H1 (cell line): ENCODE data around the gene IQCN. TPM values are rescaled to one million over a fixed set of nuclear protein-coding genes. Genes with fewer than 3 reads are reported as not detected.
A peak's percentile ranks its signal among the peaks of the same experiment; 100 is the strongest.

Experiments
- CREB1 ChIP-seq: IDR thresholded peaks from 2 replicates; pipeline ENCODE4 v1.6.1; 2012; ENCODE audit warnings: inconsistent platforms
- EP300 ChIP-seq, 2 experiments: IDR thresholded peaks; 1 replicate in 1 of 2; 2 replicates in 1 of 2; pipeline ENCODE4 v1.6.1; 2011 to 2012; ENCODE audit warnings: low read depth in 2 of 2, low read length in 2 of 2, mild to moderate bottlenecking in 2 of 2, borderline replicate concordance in 1 of 2, inconsistent platforms in 1 of 2, moderate library complexity in 1 of 2
- GABPA ChIP-seq: IDR thresholded peaks from 2 replicates; pipeline ENCODE4 v1.6.1; 2011; ENCODE audit warnings: mild to moderate bottlenecking, low read length, moderate library complexity, borderline replicate concordance; ENCODE audit not compliant: insufficient read depth
- HDAC2 ChIP-seq, 2 experiments: fragments of 300-600 bp in 1 of 2; sonication (generic) in 1 of 2; IDR thresholded peaks; 2 replicates each; pipeline ENCODE4 v1.6.1; 2011 to 2012; ENCODE audit warnings: low read depth in 2 of 2, low read length in 2 of 2, mild to moderate bottlenecking in 2 of 2, moderate library complexity in 2 of 2, borderline replicate concordance in 1 of 2, inconsistent platforms in 1 of 2
- KDM4A ChIP-seq: IDR thresholded peaks from one replicate; pipeline ENCODE4 v1.7.1; 2012; ENCODE audit warnings: low read depth, mild to moderate bottlenecking, moderate library complexity, low read length, inconsistent platforms; ENCODE audit not compliant: severe bottlenecking
- POLR2A ChIP-seq, 2 experiments: IDR thresholded peaks; 1 replicate in 1 of 2; 2 replicates in 1 of 2; pipeline ENCODE4 v1.6.1; 2011; ENCODE audit warnings: low read depth in 2 of 2, low read length in 2 of 2, mild to moderate bottlenecking in 2 of 2; ENCODE audit errors: control extremely low read depth in 1 of 2
- SP4 ChIP-seq: IDR thresholded peaks from 2 replicates; pipeline ENCODE4 v1.6.1; 2012; ENCODE audit warnings: low read length, inconsistent platforms
- TBP ChIP-seq: IDR thresholded peaks from 2 replicates; pipeline ENCODE4 v1.6.1; 2011; ENCODE audit warnings: low read depth, low read length, improper control_type of control experiment
- polyA plus RNA-seq, 7 experiments: library from polyadenylated mRNA; depleted of rRNA in 3 of 7; stranded (reverse) in 5 of 7; unstranded in 2 of 7; fragments of >200 nt in 5 of 7; fragments of 200-250 nt in 2 of 7; gene quantifications; 1 replicate in 5 of 7; 2 replicates in 1 of 7; 4 replicates in 1 of 7; pipeline versions ENCODE4 v1.2.1 to v1.2.3, GENCODE V29; 2011 to 2013; ENCODE audit warnings: missing spikeins in 2 of 7, mixed read lengths in 2 of 7
- total RNA-seq: library from RNA; stranded (reverse); fragmentation: NEBNext Ultra II Directional; extraction: Animal tissue kit (Norgen Biotek cat#: 25700); gene quantifications from 2 replicates; pipeline ENCODE4 v1.2.1, GENCODE V29; 2021
- TF ChIP-seq, protein P1 (sequence below): fragments of 300-600 bp; sonication (generic); IDR thresholded peaks from 2 replicates; pipeline ENCODE4 v1.7.1; 2012; ENCODE audit warnings: low read length, moderate library complexity, mild to moderate bottlenecking, inconsistent platforms; ENCODE audit not compliant: insufficient replicate concordance
- TF ChIP-seq, protein P2 (sequence below): IDR thresholded peaks from 2 replicates; pipeline ENCODE4 v1.6.1; 2012; ENCODE audit warnings: inconsistent platforms

IQCN gene
- total and polyA plus RNA-seq, 2 of the 8 experiments (the other 6 are each of a cell fraction or from before 2014, with no cell fraction given) = 0.36 to 1.0 TPM

DNA sequence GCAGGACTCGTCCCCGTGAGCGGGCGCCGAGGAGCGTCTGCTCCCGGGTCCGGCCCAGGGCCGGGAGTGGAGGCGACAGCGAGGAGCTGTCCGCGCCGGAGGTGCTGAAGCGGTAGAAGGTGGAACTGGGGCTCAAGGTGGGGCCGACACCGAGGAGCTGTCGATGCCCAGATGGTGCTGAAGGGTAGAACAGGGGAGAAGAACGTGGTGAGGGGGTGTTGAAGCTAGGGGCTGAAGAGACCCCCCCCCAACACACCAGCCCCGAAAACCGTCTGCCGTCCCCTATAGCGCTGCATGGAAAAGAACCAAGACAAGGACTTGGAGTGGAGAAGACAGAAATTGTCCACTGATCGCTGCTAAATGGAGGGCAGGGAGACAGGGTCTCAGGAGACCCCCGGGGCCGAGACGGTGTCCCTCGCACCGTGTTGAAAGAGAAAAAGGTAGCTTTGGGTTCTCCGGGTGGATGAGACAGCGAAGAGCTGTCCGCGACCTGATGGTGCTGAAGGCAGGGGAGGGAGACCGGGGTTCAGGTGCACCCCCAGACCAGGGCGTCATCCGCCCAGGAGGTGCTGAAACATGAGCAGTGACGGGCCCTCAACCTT is 40.9 kb downstream of the IQCN start (continued):
- TF ChIP-seq, protein P1, sequence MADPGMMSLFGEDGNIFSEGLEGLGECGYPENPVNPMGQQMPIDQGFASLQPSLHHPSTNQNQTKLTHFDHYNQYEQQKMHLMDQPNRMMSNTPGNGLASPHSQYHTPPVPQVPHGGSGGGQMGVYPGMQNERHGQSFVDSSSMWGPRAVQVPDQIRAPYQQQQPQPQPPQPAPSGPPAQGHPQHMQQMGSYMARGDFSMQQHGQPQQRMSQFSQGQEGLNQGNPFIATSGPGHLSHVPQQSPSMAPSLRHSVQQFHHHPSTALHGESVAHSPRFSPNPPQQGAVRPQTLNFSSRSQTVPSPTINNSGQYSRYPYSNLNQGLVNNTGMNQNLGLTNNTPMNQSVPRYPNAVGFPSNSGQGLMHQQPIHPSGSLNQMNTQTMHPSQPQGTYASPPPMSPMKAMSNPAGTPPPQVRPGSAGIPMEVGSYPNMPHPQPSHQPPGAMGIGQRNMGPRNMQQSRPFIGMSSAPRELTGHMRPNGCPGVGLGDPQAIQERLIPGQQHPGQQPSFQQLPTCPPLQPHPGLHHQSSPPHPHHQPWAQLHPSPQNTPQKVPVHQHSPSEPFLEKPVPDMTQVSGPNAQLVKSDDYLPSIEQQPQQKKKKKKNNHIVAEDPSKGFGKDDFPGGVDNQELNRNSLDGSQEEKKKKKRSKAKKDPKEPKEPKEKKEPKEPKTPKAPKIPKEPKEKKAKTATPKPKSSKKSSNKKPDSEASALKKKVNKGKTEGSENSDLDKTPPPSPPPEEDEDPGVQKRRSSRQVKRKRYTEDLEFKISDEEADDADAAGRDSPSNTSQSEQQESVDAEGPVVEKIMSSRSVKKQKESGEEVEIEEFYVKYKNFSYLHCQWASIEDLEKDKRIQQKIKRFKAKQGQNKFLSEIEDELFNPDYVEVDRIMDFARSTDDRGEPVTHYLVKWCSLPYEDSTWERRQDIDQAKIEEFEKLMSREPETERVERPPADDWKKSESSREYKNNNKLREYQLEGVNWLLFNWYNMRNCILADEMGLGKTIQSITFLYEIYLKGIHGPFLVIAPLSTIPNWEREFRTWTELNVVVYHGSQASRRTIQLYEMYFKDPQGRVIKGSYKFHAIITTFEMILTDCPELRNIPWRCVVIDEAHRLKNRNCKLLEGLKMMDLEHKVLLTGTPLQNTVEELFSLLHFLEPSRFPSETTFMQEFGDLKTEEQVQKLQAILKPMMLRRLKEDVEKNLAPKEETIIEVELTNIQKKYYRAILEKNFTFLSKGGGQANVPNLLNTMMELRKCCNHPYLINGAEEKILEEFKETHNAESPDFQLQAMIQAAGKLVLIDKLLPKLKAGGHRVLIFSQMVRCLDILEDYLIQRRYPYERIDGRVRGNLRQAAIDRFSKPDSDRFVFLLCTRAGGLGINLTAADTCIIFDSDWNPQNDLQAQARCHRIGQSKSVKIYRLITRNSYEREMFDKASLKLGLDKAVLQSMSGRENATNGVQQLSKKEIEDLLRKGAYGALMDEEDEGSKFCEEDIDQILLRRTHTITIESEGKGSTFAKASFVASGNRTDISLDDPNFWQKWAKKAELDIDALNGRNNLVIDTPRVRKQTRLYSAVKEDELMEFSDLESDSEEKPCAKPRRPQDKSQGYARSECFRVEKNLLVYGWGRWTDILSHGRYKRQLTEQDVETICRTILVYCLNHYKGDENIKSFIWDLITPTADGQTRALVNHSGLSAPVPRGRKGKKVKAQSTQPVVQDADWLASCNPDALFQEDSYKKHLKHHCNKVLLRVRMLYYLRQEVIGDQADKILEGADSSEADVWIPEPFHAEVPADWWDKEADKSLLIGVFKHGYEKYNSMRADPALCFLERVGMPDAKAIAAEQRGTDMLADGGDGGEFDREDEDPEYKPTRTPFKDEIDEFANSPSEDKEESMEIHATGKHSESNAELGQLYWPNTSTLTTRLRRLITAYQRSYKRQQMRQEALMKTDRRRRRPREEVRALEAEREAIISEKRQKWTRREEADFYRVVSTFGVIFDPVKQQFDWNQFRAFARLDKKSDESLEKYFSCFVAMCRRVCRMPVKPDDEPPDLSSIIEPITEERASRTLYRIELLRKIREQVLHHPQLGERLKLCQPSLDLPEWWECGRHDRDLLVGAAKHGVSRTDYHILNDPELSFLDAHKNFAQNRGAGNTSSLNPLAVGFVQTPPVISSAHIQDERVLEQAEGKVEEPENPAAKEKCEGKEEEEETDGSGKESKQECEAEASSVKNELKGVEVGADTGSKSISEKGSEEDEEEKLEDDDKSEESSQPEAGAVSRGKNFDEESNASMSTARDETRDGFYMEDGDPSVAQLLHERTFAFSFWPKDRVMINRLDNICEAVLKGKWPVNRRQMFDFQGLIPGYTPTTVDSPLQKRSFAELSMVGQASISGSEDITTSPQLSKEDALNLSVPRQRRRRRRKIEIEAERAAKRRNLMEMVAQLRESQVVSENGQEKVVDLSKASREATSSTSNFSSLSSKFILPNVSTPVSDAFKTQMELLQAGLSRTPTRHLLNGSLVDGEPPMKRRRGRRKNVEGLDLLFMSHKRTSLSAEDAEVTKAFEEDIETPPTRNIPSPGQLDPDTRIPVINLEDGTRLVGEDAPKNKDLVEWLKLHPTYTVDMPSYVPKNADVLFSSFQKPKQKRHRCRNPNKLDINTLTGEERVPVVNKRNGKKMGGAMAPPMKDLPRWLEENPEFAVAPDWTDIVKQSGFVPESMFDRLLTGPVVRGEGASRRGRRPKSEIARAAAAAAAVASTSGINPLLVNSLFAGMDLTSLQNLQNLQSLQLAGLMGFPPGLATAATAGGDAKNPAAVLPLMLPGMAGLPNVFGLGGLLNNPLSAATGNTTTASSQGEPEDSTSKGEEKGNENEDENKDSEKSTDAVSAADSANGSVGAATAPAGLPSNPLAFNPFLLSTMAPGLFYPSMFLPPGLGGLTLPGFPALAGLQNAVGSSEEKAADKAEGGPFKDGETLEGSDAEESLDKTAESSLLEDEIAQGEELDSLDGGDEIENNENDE = peak; percentile 48
- TF ChIP-seq, protein P2, sequence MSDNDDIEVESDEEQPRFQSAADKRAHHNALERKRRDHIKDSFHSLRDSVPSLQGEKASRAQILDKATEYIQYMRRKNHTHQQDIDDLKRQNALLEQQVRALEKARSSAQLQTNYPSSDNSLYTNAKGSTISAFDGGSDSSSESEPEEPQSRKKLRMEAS = peak; percentile 47; the same call in 1 of the 2 replicates
- peak; percentile 97 to 98 for TF ChIP-seq HDAC2 (IDR thresholded peaks at IDR 0.05; ENCODE audit: borderline replicate concordance in 1 of 2, low read depth in 2 of 2, low read length in 2 of 2)
- peak; percentile 34; the same call in 1 of the 2 replicates for TF ChIP-seq TBP
- TF ChIP-seq EP300 (IDR thresholded peaks at IDR 0.05; ENCODE audit: borderline replicate concordance in 1 of 2, low read depth in 2 of 2, low read length in 2 of 2) = peak in 1 of 2 experiments; percentile 18; a peak in 1 of 3 replicates
- peak; percentile 53 for TF ChIP-seq CREB1
- TF ChIP-seq POLR2A (IDR thresholded peaks at IDR 0.05; ENCODE audit: control extremely low read depth in 1 of 2, low read depth in 2 of 2, low read length in 2 of 2) = no peak
- TF ChIP-seq SP4 = no peak
- peak; percentile 66; the same call in 1 of the 2 replicates for TF ChIP-seq GABPA
- TF ChIP-seq KDM4A = peak; percentile 1
